ENCODE measurements around the gene CHST11. TPM values are rescaled to one million over a fixed set of nuclear protein-coding genes. Genes with fewer than 3 reads are reported as not detected.
A peak's percentile ranks its signal among the peaks of the same experiment; 100 is the strongest.

CHST11 gene
- total and polyA plus RNA-seq, 9 of the 15 experiments (the other 6 are each of a cell fraction or from before 2014, with no cell fraction given): 2.3 to 38.7 (median 15.0) TPM

- TF ChIP-seq HMGXB4 (CRISPR knock-in tag; IDR thresholded peaks at IDR 0.05) (no peak), CBX3 (IDR thresholded peaks at IDR 0.05; ENCODE audit: borderline replicate concordance in 1 of 2, low read length in 2 of 2) (no peak), GTF2A2 (tag; IDR thresholded peaks at IDR 0.05) (no peak), ADNP (tag; IDR thresholded peaks at IDR 0.05) (no peak), ARID1B (IDR thresholded peaks at IDR 0.05) (peak; percentile 22; the same call in 1 of the 2 replicates), ZNF639 (CRISPR knock-in tag; conservative IDR thresholded peaks at IDR 0.05 in 1 of 2, IDR thresholded peaks at IDR 0.05 in 1 of 2) (no peak), C11orf30 (IDR thresholded peaks at IDR 0.05; ENCODE audit: low read depth) (no peak), NUFIP1 (IDR thresholded peaks at IDR 0.05; ENCODE audit: partially characterized antibody) (no peak), RCOR1 (IDR thresholded peaks at IDR 0.05; ENCODE audit: borderline replicate concordance in 1 of 2, low read depth in 2 of 2, low read length in 2 of 2) (0 out of 4 replicates have a peak, but pooled peaks of 1 of the 2 experiments have one; percentile 3), TEAD2 (tag; IDR thresholded peaks at IDR 0.05) (no peak), KLF16 (IDR thresholded peaks at IDR 0.05) (0 out of 2 replicates have a peak, but pooled peaks have one; percentile 3), CBFA2T3 (IDR thresholded peaks at IDR 0.05) (peak; percentile 38; the same call in 1 of the 2 replicates), ZNF77 (CRISPR knock-in tag; IDR thresholded peaks at IDR 0.05) (no peak)
Measured at GRCh38 chr12:104667139-104667538, 210.4 kb downstream of the CHST11 start (continued).
